Liver (tissue), 9 donors: ENCODE data around the gene ANTXR1. TPM values are rescaled to one million over a fixed set of nuclear protein-coding genes. Genes with fewer than 3 reads are reported as not detected.

Experiments
- DNase-seq: peaks from one replicate; pipeline ENCODE4 v3.0.0-alpha.2; 2017; ENCODE audit warnings: low spot score
- H3K27ac ChIP-seq, 2 donors: one replicate each; pipeline ENCODE4 v1.7.0; 2013; ENCODE audit warnings: inconsistent platforms in 2 of 2, low read length in 2 of 2, control low read depth in 1 of 2, low read depth in 1 of 2, mild to moderate bottlenecking in 1 of 2
- H3K27me3 ChIP-seq, 4 donors: one replicate each; pipeline versions ENCODE4 v1.6.1 to v1.7.0; 2013; ENCODE audit warnings: low read length in 3 of 4, inconsistent platforms in 1 of 4, mild to moderate bottlenecking in 1 of 4, moderate library complexity in 1 of 4; ENCODE audit not compliant: control insufficient read depth in 4 of 4, insufficient read depth in 4 of 4
- H3K36me3 ChIP-seq, 4 donors: one replicate each; pipeline versions ENCODE4 v1.6.1 to v1.7.0; 2013; ENCODE audit warnings: low read length in 3 of 4, mild to moderate bottlenecking in 3 of 4, low read depth in 1 of 4, moderate library complexity in 1 of 4; ENCODE audit not compliant: control insufficient read depth in 4 of 4, insufficient read depth in 3 of 4
- H3K4me1 ChIP-seq, 4 donors: one replicate each; pipeline versions ENCODE4 v1.6.1 to v1.7.0; 2013; ENCODE audit warnings: low read length in 3 of 4, mild to moderate bottlenecking in 3 of 4, moderate library complexity in 1 of 4; ENCODE audit not compliant: control insufficient read depth in 4 of 4, insufficient read depth in 4 of 4
- H3K4me3 ChIP-seq, 3 donors: one replicate each; pipeline versions ENCODE4 v1.6.1 to v1.7.0; 2013; ENCODE audit warnings: low read length in 3 of 3, control low read depth in 1 of 3, low read depth in 1 of 3, mild to moderate bottlenecking in 1 of 3
- H3K9ac ChIP-seq, 2 donors: one replicate each; pipeline ENCODE4 v1.7.0; 2013; ENCODE audit warnings: low read length in 2 of 2, mild to moderate bottlenecking in 2 of 2, moderate library complexity in 2 of 2, control low read depth in 1 of 2, low read depth in 1 of 2
- H3K9me3 ChIP-seq, 4 donors: one replicate each; pipeline versions ENCODE4 v1.6.1 to v1.7.0; 2013; ENCODE audit warnings: low read length in 3 of 4; ENCODE audit not compliant: control insufficient read depth in 4 of 4
- ATF3 ChIP-seq: IDR thresholded peaks from 2 replicates; pipeline ENCODE4 v1.6.1; 2016; ENCODE audit warnings: antibody characterized with exemption
- EGR1 ChIP-seq, 2 donors: IDR thresholded peaks; 2 replicates each; pipeline ENCODE4 v1.6.1; 2016 to 2018; ENCODE audit warnings: antibody characterized with exemption in 2 of 2, low read depth in 2 of 2
- FOXA1 ChIP-seq: IDR thresholded peaks from 2 replicates; pipeline ENCODE4 v1.6.1; 2016; ENCODE audit warnings: antibody characterized with exemption
- FOXA2 ChIP-seq: IDR thresholded peaks from 2 replicates; pipeline ENCODE4 v1.6.1; 2016; ENCODE audit warnings: antibody characterized with exemption
- GABPA ChIP-seq, 2 donors: IDR thresholded peaks in 1 of 2; conservative IDR thresholded peaks in 1 of 2; 2 replicates each; pipeline ENCODE4 v1.6.1; 2016; ENCODE audit warnings: antibody characterized with exemption in 2 of 2, mild to moderate bottlenecking in 1 of 2, moderate library complexity in 1 of 2
- HNF4A ChIP-seq, 2 donors: conservative IDR thresholded peaks; 2 replicates each; pipeline ENCODE4 v1.6.1; 2016; ENCODE audit warnings: antibody characterized with exemption in 2 of 2, mild to moderate bottlenecking in 2 of 2
- HNF4G ChIP-seq: IDR thresholded peaks from 2 replicates; pipeline ENCODE4 v1.6.1; 2016; ENCODE audit warnings: antibody characterized with exemption
- JUND ChIP-seq, 2 donors: IDR thresholded peaks; 2 replicates each; pipeline ENCODE4 v1.6.1; 2016; ENCODE audit warnings: antibody characterized with exemption in 2 of 2
- MAX ChIP-seq: IDR thresholded peaks from 2 replicates; pipeline ENCODE4 v1.6.1; 2016; ENCODE audit warnings: antibody characterized with exemption
- NR2F2 ChIP-seq: IDR thresholded peaks from 2 replicates; pipeline ENCODE4 v1.6.1; 2016; ENCODE audit warnings: antibody characterized with exemption
- RAD21 ChIP-seq, 2 donors: IDR thresholded peaks; 2 replicates each; pipeline ENCODE4 v1.6.1; 2016; ENCODE audit warnings: antibody characterized with exemption in 2 of 2, mild to moderate bottlenecking in 2 of 2
- REST ChIP-seq: IDR thresholded peaks from 2 replicates; pipeline ENCODE4 v1.6.1; 2016; ENCODE audit warnings: antibody characterized with exemption, mild to moderate bottlenecking
- RXRA ChIP-seq, 2 donors: IDR thresholded peaks; 2 replicates each; pipeline ENCODE4 v1.6.1; 2017 to 2018; ENCODE audit warnings: antibody characterized with exemption in 2 of 2, mild to moderate bottlenecking in 1 of 2
- SP1 ChIP-seq: IDR thresholded peaks from 2 replicates; pipeline ENCODE4 v1.6.1; 2018; ENCODE audit warnings: antibody characterized with exemption, mild to moderate bottlenecking
- TAF1 ChIP-seq: conservative IDR thresholded peaks from 2 replicates; pipeline ENCODE4 v1.6.1; 2016; ENCODE audit warnings: antibody characterized with exemption, mild to moderate bottlenecking
- YY1 ChIP-seq: IDR thresholded peaks from 2 replicates; pipeline ENCODE4 v1.6.1; 2016; ENCODE audit warnings: antibody characterized with exemption, mild to moderate bottlenecking
- ZBTB33 ChIP-seq: IDR thresholded peaks from 2 replicates; pipeline ENCODE4 v1.6.1; 2016; ENCODE audit warnings: antibody characterized with exemption
- WGBS: extraction: QIAGEN DNeasy Blood & Tissue Kit; methylation state at CpG from one replicate; pipeline ENCODE4 v1.1.7; 2013; 5-methylcytosine and 5-hydroxymethylcytosine counted together
- polyA plus RNA-seq, 2 donors: library from polyadenylated mRNA; stranded (reverse) in 1 of 2; unstranded in 1 of 2; fragments of 200-250 nt in 1 of 2; fragments of >200 nt in 1 of 2; fragmentation: Nextera tagmentation in 1 of 2; extraction: Ambion mirVana in 1 of 2; gene quantifications; one replicate each; pipeline versions ENCODE4 v1.2.1 to v1.2.3, GENCODE V29; 2013 to 2015
- total RNA-seq, 2 donors: library from RNA; depleted of rRNA; stranded (reverse); fragments of >200 nt; gene quantifications; one replicate each; pipeline ENCODE4 v1.2.3, GENCODE V29; 2014
- donor health status: healthy.
- donor health status: healthy.
- donor health status: healthy.
- donor health status: healthy.
- donor health status: healthy.

The ANTXR1 gene
- total and polyA plus RNA-seq, 4 donors = 0.60 to 3.6 (median 1.8) TPM

GRCh38 chr2:69297216-69297615 lies 284.2 kb downstream of the ANTXR1 start:
- H3K9me3 ChIP-seq = no peaks in the 10 kb centered on the region
- H3K4me3 ChIP-seq = no peak overlapping the region
- H3K27ac ChIP-seq = no peak overlapping the region
- DNase-seq = no peak
- no peak overlapping the region for H3K9ac ChIP-seq
- TF ChIP-seq TAF1 = no peak
- no peak for TF ChIP-seq RXRA (IDR thresholded peaks at IDR 0.05)
- no peak for TF ChIP-seq JUND (IDR thresholded peaks at IDR 0.05)
- TF ChIP-seq HNF4A (conservative IDR thresholded peaks at IDR 0.05) = no peak
- no peak for TF ChIP-seq RAD21 (IDR thresholded peaks at IDR 0.05)
- no peak for TF ChIP-seq SP1
- TF ChIP-seq EGR1 (IDR thresholded peaks at IDR 0.05; ENCODE audit: low read depth in 2 of 2) = no peak
- no peak for TF ChIP-seq REST
- no peak for TF ChIP-seq FOXA1
- TF ChIP-seq YY1 = no peak
- no peak for TF ChIP-seq FOXA2
- no peak for TF ChIP-seq MAX
- TF ChIP-seq GABPA (IDR thresholded peaks at IDR 0.05 in 1 of 2, conservative IDR thresholded peaks at IDR 0.05 in 1 of 2) = no peak
- TF ChIP-seq HNF4G = no peak
- TF ChIP-seq ZBTB33 = no peak
- no peaks in the 10 kb centered on the region for H3K36me3 ChIP-seq
- H3K27me3 ChIP-seq = no peaks in the 10 kb centered on the region
- H3K4me1 ChIP-seq = no peaks in the 10 kb centered on the region
- WGBS = 92% methylated on average over 12 of the region's 12 CpGs

- Histone ChIP-seq H3K27me3 (no peaks in the 10 kb centered on the region), H3K27ac (no peak overlapping the region), H3K4me1 (no peaks in the 10 kb centered on the region), H3K9ac (no peak overlapping the region), H3K36me3 (no peaks in the 10 kb centered on the region), H3K4me3 (no peak overlapping the region), H3K9me3 (no peaks in the 10 kb centered on the region)
- 90% methylated on average over 7 of the region's 7 CpGs for WGBS
- TF ChIP-seq JUND (IDR thresholded peaks at IDR 0.05) = no peak
- no peak for TF ChIP-seq FOXA1
- TF ChIP-seq FOXA2 = no peak
- no peak for TF ChIP-seq MAX
- TF ChIP-seq NR2F2 = no peak
- TF ChIP-seq GABPA (IDR thresholded peaks at IDR 0.05 in 1 of 2, conservative IDR thresholded peaks at IDR 0.05 in 1 of 2) = no peak
- TF ChIP-seq ATF3 = no peak
- TF ChIP-seq RXRA (IDR thresholded peaks at IDR 0.05) = no peak
- TF ChIP-seq YY1 = no peak
- no peak for TF ChIP-seq ZBTB33
- no peak for TF ChIP-seq HNF4G
- no peak for TF ChIP-seq RAD21 (IDR thresholded peaks at IDR 0.05)
- no peak for TF ChIP-seq TAF1
- TF ChIP-seq HNF4A (conservative IDR thresholded peaks at IDR 0.05) = no peak
- TF ChIP-seq EGR1 (IDR thresholded peaks at IDR 0.05; ENCODE audit: low read depth in 2 of 2) = no peak
- no peak for DNase-seq
These were observed 285.3 kb downstream of the ANTXR1 start for GRCh38 chr2:69298261-69298660.
